Panc1 (cell line): ENCODE results near the gene COG3. TPM values are rescaled to one million over a fixed set of nuclear protein-coding genes. Genes with fewer than 3 reads are reported as not detected.

Source experiments
- ATAC-seq: fragments of 200-7000 bp; cut with Tn5 transposase; 2 replicates; pipeline ENCODE4 v1.9.1; 2020; ENCODE audit warnings: mild to moderate bottlenecking, moderate library complexity
- BruUV-seq: library from RNA; stranded (reverse); fragments of 400-500 nt; replicated peaks from 2 replicates; lab custom pipeline; 2021; lab: Mats Ljungman, UMichigan
- CTCF ChIA-PET: fragments of 300-600 bp; sonication (Branson Sonifier 250); formaldehyde crosslinking; loops from one replicate; lab custom pipeline; 2022; ENCODE audit warnings: antibody characterized with exemption; lab: Charles Lee
- POLR2A ChIA-PET: fragments of 300-600 bp; sonication (Branson Sonifier 250); formaldehyde crosslinking; loops from one replicate; lab custom pipeline; 2022; ENCODE audit warnings: antibody characterized with exemption; lab: Charles Lee
- DNase-seq: peaks from one replicate; pipeline ENCODE4 v3.0.0-alpha.2; 2010; ENCODE audit warnings: low read depth, low spot score
- H3K27ac ChIP-seq: 2 replicates; pipeline ENCODE4 v1.5.1; 2011; ENCODE audit warnings: mild to moderate bottlenecking, low read length, inconsistent platforms
- H3K27me3 ChIP-seq: fragments of 200-500 bp; sonication (Bioruptor generic); 2 replicates; pipeline ENCODE4 v1.6.0; 2014; ENCODE audit warnings: low read length, inconsistent platforms; ENCODE audit not compliant: control insufficient read depth, insufficient read depth
- H3K36me3 ChIP-seq: fragments of 200-500 bp; sonication (Bioruptor generic); 2 replicates; pipeline ENCODE4 v1.5.1; 2014; ENCODE audit warnings: inconsistent platforms, mild to moderate bottlenecking, low read length, moderate library complexity; ENCODE audit not compliant: control insufficient read depth, insufficient read depth
- H3K4me1 ChIP-seq: 2 replicates; pipeline ENCODE4 v1.5.1; 2011; ENCODE audit warnings: inconsistent platforms, mild to moderate bottlenecking, low read length, moderate library complexity; ENCODE audit not compliant: control insufficient read depth, insufficient read depth
- H3K4me3 ChIP-seq, 2 experiments: 2 replicates each; pipeline ENCODE4 v1.5.1; 2011 to 2012; ENCODE audit warnings: low read depth in 2 of 2, low read length in 2 of 2, mild to moderate bottlenecking in 2 of 2, inconsistent platforms in 1 of 2, moderate library complexity in 1 of 2
- H3K9me3 ChIP-seq: fragments of 200-500 bp; sonication (Bioruptor generic); 2 replicates; pipeline ENCODE4 v1.5.1; 2014; ENCODE audit warnings: low read depth, mild to moderate bottlenecking, inconsistent platforms, low read length, moderate library complexity; ENCODE audit not compliant: control insufficient read depth, insufficient read depth
- CTCF ChIP-seq: fragments of 450-650 bp; IDR thresholded peaks from 2 replicates; pipeline ENCODE4 v1.5.1; 2017; ENCODE audit warnings: mild to moderate bottlenecking
- POLR2AphosphoS5 ChIP-seq: IDR thresholded peaks from 2 replicates; pipeline ENCODE4 v1.6.1; 2012; ENCODE audit warnings: mild to moderate bottlenecking, low read depth, low read length, moderate library complexity
- SIN3A ChIP-seq: IDR thresholded peaks from 2 replicates; pipeline ENCODE4 v1.6.1; 2012; ENCODE audit warnings: low read depth, mild to moderate bottlenecking, low read length, moderate library complexity, borderline replicate concordance; ENCODE audit not compliant: insufficient read depth
- TCF7L2 ChIP-seq: IDR thresholded peaks from 2 replicates; pipeline ENCODE4 v1.6.1; 2011; ENCODE audit warnings: mild to moderate bottlenecking, low read depth, low read length, inconsistent platforms
- in situ Hi-C: cut with HindIII; loops from 2 replicates; pipeline ENCODE4 v1.10.0; 2016; ENCODE audit warnings: low sequenced_read_pairs, low pct_unique_long_range_greater_than_20kb
- intact Hi-C: fragments of 100-400 bp; cut with micrococcal nuclease; formaldehyde crosslinking; loops from one replicate; pipeline ENCODE4 v1.10.0; 2022; ENCODE audit not compliant: unreplicated experiment
- total RNA-seq: library from RNA; stranded (reverse); gene quantifications from one replicate; pipeline ENCODE4 v1.2.1, GENCODE V29; 2021; ENCODE audit not compliant: unreplicated experiment
- TF ChIP-seq, protein P1 (sequence below), 2 experiments: IDR thresholded peaks; 2 replicates each; pipeline ENCODE4 v1.6.1; 2011 to 2012; ENCODE audit warnings: low read depth in 2 of 2, control low read depth in 1 of 2, low read length in 1 of 2, mild to moderate bottlenecking in 1 of 2, moderate library complexity in 1 of 2; ENCODE audit not compliant: insufficient read depth in 1 of 2

COG3 gene
- total RNA-seq, 1 experiment from 2014 or later, result 13.6 TPM

DNA sequence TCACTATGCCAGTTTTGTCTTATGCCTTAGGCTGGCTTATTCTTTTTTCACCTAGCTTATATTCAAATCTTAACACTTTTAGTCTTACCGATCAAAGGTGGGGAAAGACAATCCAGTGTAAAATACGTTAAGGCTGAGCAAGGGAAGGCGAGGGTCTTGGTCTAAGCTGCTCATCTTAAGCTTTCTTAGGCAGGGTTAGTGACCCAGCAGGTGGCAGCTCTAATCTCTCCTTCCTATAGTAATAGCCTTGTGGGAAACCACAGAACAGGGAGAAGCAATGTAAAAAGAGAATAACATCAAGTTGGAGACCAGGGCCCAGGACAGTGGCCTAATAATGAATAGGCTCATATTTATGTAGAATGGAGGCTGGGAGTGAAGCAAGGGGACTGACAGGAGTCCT lies 45.9 kb downstream of the COG3 start:
- Histone ChIP-seq H3K4me3 (no peak overlapping the region), H3K9me3 (no peaks in the 10 kb centered on the region), H3K27ac (no peak overlapping the region), H3K4me1 (no peaks in the 10 kb centered on the region; the same call in 1 of the 2 replicates), H3K27me3 (no peaks in the 10 kb centered on the region), H3K36me3 (0 out of 2 replicates have a peak, but pooled peaks cover 3% of the 10 kb centered on the region)
- CTCF ChIA-PET, result no interaction called here
- no TSS peak for BruUV-seq
- in situ Hi-C loops (no loop called here), intact Hi-C loops (no loop called here)
- no peak for TF ChIP-seq CTCF
- no peak for TF ChIP-seq SIN3A
- TF ChIP-seq TCF7L2, result no peak
- DNase-seq (no peak), ATAC-seq (no peak)
- POLR2A ChIA-PET, result no interaction called here

DNA sequence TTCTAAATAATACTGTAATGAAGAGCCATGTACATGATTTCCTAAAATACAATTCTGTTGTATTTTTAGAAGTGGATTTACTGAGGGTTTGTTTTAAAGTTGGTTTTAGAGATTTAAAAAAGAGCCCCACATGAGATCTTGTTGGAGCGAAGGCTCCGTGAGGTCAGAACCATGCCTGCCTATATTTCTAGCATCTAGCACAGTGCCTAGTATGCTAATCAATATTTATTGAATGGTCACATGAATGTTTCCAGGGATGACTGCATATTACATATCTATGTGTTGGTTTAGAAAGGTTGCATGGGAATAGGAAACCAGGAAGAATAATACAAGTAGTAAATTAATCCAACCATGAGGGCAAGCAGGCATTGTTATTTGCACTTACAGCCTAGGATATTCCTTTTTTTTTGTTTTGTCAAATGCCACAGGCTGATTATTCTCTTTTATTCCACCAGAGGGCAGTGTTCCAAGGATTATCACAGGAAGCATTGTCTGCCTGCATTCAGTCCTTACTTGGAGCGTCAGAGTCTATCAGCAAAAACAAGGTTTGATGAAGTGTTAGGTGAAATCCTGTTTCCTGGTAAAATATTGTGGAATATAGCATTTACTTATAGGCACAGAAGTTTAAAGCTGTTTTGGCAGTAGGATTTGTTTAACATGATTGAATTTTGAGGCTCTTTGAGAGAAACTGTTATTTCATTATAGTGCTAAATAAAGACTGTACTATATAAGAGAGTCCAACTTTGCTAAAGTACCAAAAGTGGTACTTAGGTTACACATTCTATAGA lies 46.8 kb downstream of the COG3 start:
- ChIA-PET CTCF (no interaction called here), POLR2A (no interaction called here)
- no peaks in the 10 kb centered on the region for H3K9me3 ChIP-seq
- no peak overlapping the region for H3K27ac ChIP-seq
- H3K4me3 ChIP-seq, result no peak overlapping the region
- ATAC-seq, result peak; percentile 80
- intact Hi-C loops, result no loop called here
- in situ Hi-C loops, result no loop called here
- no peak for TF ChIP-seq POLR2AphosphoS5
- TF ChIP-seq, protein P1, sequence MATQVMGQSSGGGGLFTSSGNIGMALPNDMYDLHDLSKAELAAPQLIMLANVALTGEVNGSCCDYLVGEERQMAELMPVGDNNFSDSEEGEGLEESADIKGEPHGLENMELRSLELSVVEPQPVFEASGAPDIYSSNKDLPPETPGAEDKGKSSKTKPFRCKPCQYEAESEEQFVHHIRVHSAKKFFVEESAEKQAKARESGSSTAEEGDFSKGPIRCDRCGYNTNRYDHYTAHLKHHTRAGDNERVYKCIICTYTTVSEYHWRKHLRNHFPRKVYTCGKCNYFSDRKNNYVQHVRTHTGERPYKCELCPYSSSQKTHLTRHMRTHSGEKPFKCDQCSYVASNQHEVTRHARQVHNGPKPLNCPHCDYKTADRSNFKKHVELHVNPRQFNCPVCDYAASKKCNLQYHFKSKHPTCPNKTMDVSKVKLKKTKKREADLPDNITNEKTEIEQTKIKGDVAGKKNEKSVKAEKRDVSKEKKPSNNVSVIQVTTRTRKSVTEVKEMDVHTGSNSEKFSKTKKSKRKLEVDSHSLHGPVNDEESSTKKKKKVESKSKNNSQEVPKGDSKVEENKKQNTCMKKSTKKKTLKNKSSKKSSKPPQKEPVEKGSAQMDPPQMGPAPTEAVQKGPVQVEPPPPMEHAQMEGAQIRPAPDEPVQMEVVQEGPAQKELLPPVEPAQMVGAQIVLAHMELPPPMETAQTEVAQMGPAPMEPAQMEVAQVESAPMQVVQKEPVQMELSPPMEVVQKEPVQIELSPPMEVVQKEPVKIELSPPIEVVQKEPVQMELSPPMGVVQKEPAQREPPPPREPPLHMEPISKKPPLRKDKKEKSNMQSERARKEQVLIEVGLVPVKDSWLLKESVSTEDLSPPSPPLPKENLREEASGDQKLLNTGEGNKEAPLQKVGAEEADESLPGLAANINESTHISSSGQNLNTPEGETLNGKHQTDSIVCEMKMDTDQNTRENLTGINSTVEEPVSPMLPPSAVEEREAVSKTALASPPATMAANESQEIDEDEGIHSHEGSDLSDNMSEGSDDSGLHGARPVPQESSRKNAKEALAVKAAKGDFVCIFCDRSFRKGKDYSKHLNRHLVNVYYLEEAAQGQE (IDR thresholded peaks at IDR 0.05; ENCODE audit: insufficient read depth in 1 of 2, low read depth in 2 of 2, low read length in 1 of 2), result no peak
- peak; percentile 77; the same call in 1 of the 2 replicates for TF ChIP-seq CTCF
- TF ChIP-seq TCF7L2, result no peak
- TF ChIP-seq SIN3A, result no peak
- no peaks in the 10 kb centered on the region; the same call in 1 of the 2 replicates for H3K4me1 ChIP-seq
- peak; percentile 52 for DNase-seq
- no peaks in the 10 kb centered on the region for H3K27me3 ChIP-seq
- BruUV-seq, result no TSS peak
- peaks cover 6% of the 10 kb centered on the region for H3K36me3 ChIP-seq
